ENCODE data around the gene RAI14.
"Not testable (repeated sequence)": the region's sequence is repeated elsewhere in the genome, so short reads cannot be mapped to it uniquely, and the experiment has no call there.

Gene RAI14

GRCh38 chr5:34803974-34804732, 148.0 kb downstream of the RAI14 start:
- no peak overlapping the region for H3K27ac ChIP-seq
- no peak for DNase-seq (ENCODE audit: low read depth, low spot score)

- no peak for DNase-seq (ENCODE audit: low read depth, low spot score)
- no peak overlapping the region for H3K27ac ChIP-seq
These were observed 148.8 kb downstream of the RAI14 start for GRCh38 chr5:34804913-34805312.

GRCh38 chr5:34806532-34806931, 150.4 kb downstream of the RAI14 start:
- no peak for DNase-seq (ENCODE audit: low read depth, low spot score)
- H3K27ac ChIP-seq, result no peak overlapping the region

- DNase-seq (ENCODE audit: low read depth, low spot score), result no peak
- no peak overlapping the region for H3K27ac ChIP-seq
These were observed 155.6 kb downstream of the RAI14 start for GRCh38 chr5:34811706-34812105.

- H3K27ac ChIP-seq, result no peak overlapping the region
- no peak for DNase-seq (ENCODE audit: low read depth, low spot score)
These were observed 157.4 kb downstream of the RAI14 start for GRCh38 chr5:34813509-34813908.

- no peak for DNase-seq (ENCODE audit: low read depth, low spot score)
- H3K27ac ChIP-seq, result no peak overlapping the region
These were observed 161.6 kb downstream of the RAI14 start for GRCh38 chr5:34817558-34818351.

GRCh38 chr5:34818717-34819116, 162.6 kb downstream of the RAI14 start:
- no peak for DNase-seq (ENCODE audit: low read depth, low spot score)
- no peak overlapping the region for H3K27ac ChIP-seq

- no peak for DNase-seq (ENCODE audit: low read depth, low spot score)
- H3K27ac ChIP-seq, result no peak overlapping the region
These were observed 164.5 kb downstream of the RAI14 start for GRCh38 chr5:34820593-34820992.

- H3K27ac ChIP-seq, result no peak overlapping the region
- no peak for DNase-seq (ENCODE audit: low read depth, low spot score)
These were observed 167.0 kb downstream of the RAI14 start for GRCh38 chr5:34822956-34823715.

- no peak for DNase-seq (ENCODE audit: low read depth, low spot score)
These were observed 170.2 kb downstream of the RAI14 start for GRCh38 chr5:34826347-34826746.

GRCh38 chr5:34827588-34828506, 171.7 kb downstream of the RAI14 start:
- H3K27ac ChIP-seq, result no peak overlapping the region
- no peak for DNase-seq (ENCODE audit: low read depth, low spot score)

More at GRCh38 chr5:34826347-34826746, 170.2 kb downstream of the RAI14 start:
- no peak overlapping the region for H3K27ac ChIP-seq

- DNase-seq (ENCODE audit: low read depth, low spot score); H3K27ac ChIP-seq: not testable (repeated sequence)
These were observed 174.7 kb downstream of the RAI14 start for GRCh38 chr5:34830827-34831226.

- H3K27ac ChIP-seq, result no peak overlapping the region
These were observed 175.2 kb downstream of the RAI14 start for GRCh38 chr5:34831303-34831702.

GRCh38 chr5:34832568-34832967, 176.4 kb downstream of the RAI14 start:
- DNase-seq (ENCODE audit: low read depth, low spot score), result no peak

More at GRCh38 chr5:34831303-34831702, 175.2 kb downstream of the RAI14 start:
- DNase-seq (ENCODE audit: low read depth, low spot score), result no peak

GRCh38 chr5:34833090-34833489, 177.0 kb downstream of the RAI14 start:
- no peak for DNase-seq (ENCODE audit: low read depth, low spot score)

More at GRCh38 chr5:34832568-34832967, 176.4 kb downstream of the RAI14 start:
- H3K27ac ChIP-seq, result no peak overlapping the region

GRCh38 chr5:34833976-34834793, 178.1 kb downstream of the RAI14 start:
- DNase-seq (ENCODE audit: low read depth, low spot score), result no peak
- no peak overlapping the region for H3K27ac ChIP-seq

More at GRCh38 chr5:34833090-34833489, 177.0 kb downstream of the RAI14 start:
- no peak overlapping the region for H3K27ac ChIP-seq

- no peak overlapping the region for H3K27ac ChIP-seq
- no peak for DNase-seq (ENCODE audit: low read depth, low spot score)
These were observed 178.6 kb downstream of the RAI14 start for GRCh38 chr5:34834794-34835089.

GRCh38 chr5:34835664-34836063, 179.5 kb downstream of the RAI14 start:
- H3K27ac ChIP-seq, result no peak overlapping the region
- DNase-seq (ENCODE audit: low read depth, low spot score), result no peak
